ENCODE data around the gene ALK.

- TF ChIP-seq YY1 (IDR thresholded peaks at IDR 0.05; ENCODE audit: low read depth) (no peak), RAD21 (IDR thresholded peaks at IDR 0.05; ENCODE audit: low read depth) (no peak), EP300 (IDR thresholded peaks at IDR 0.05; ENCODE audit: borderline replicate concordance) (no peak), MAX (IDR thresholded peaks at IDR 0.05) (no peak), REST (IDR thresholded peaks at IDR 0.05; ENCODE audit: low read depth) (no peak)
Measured at GRCh38 chr2:29485631-29486030, 435.8 kb downstream of the ALK start.

Measured in Ishikawa (cell line).